Peyer's patch (tissue), 4 donors: ENCODE data around the gene B4GALT1. TPM values are rescaled to one million over a fixed set of nuclear protein-coding genes. Genes with fewer than 3 reads are reported as not detected.

Experiments
- DNase-seq, 3 donors: peaks; one replicate each; pipeline ENCODE4 v3.0.0-alpha.2; 2017 to 2019
- H3K27ac ChIP-seq, 4 donors: fragments of 200-600 bp; sonication (generic); one replicate each; pipeline ENCODE4 v1.5.1; 2016 to 2019
- H3K27me3 ChIP-seq, 2 donors: fragments of 200-600 bp; sonication (generic); one replicate each; pipeline ENCODE4 v1.5.1; 2019
- H3K36me3 ChIP-seq, 3 donors: fragments of 200-600 bp; sonication (generic); one replicate each; pipeline ENCODE4 v1.5.1; 2016 to 2019
- H3K4me1 ChIP-seq, 4 donors: fragments of 200-600 bp; sonication (generic); one replicate each; pipeline ENCODE4 v1.5.1; 2016 to 2019
- H3K4me3 ChIP-seq, 4 donors: fragments of 200-600 bp; sonication (generic); 1 replicate in 3 of 4; 2 replicates in 1 of 4; pipeline ENCODE4 v1.5.1; 2016 to 2019; ENCODE audit warnings: mild to moderate bottlenecking in 1 of 4
- H3K9me3 ChIP-seq, 4 donors: fragments of 200-600 bp; sonication (generic); one replicate each; pipeline ENCODE4 v1.5.1; 2016 to 2019; ENCODE audit warnings: mild to moderate bottlenecking in 1 of 4
- CTCF ChIP-seq, 6 experiments: fragments of 450-650 bp in 4 of 6; fragments of 200-600 bp in 2 of 6; sonication (generic) in 1 of 6; IDR thresholded peaks; one replicate each; pipeline ENCODE4 v1.5.1; 2017 to 2019; ENCODE audit warnings: antibody characterized with exemption in 6 of 6, mild to moderate bottlenecking in 3 of 6, moderate library complexity in 1 of 6
- POLR2A ChIP-seq, 2 donors: fragments of 450-650 bp; IDR thresholded peaks; one replicate each; pipeline ENCODE4 v1.5.1; 2017; ENCODE audit warnings: antibody characterized with exemption in 2 of 2, mild to moderate bottlenecking in 2 of 2, moderate library complexity in 2 of 2
- total RNA-seq, 4 donors: library from RNA; depleted of rRNA; stranded (reverse); fragments of >200 nt; gene quantifications; one replicate each; pipeline ENCODE4 v1.1.0, GENCODE V29; 2016

Gene B4GALT1
- total RNA-seq, 4 donors from 2014 or later = 26.4 to 65.3 (median 44.1) TPM

- Histone ChIP-seq H3K4me1 (peaks cover 0 to 8% (median 0%) of the 10 kb centered on the region in 4 donors), H3K4me3 (no peak overlapping the region)
Observed at GRCh38 chr9:33186457-33187168, 19.5 kb upstream of the B4GALT1 start.

GRCh38 chr9:33185858-33186257 is 18.7 kb upstream of the B4GALT1 start:
- Histone ChIP-seq H3K4me3 (no peak overlapping the region), H3K27me3 (no peaks in the 10 kb centered on the region), H3K36me3 (no peaks in the 10 kb centered on the region), H3K27ac (no peak overlapping the region), H3K4me1 (peaks cover 0 to 8% (median 0%) of the 10 kb centered on the region in 4 donors), H3K9me3 (no peaks in the 10 kb centered on the region)
- TF ChIP-seq CTCF (IDR thresholded peaks at IDR 0.05) (peak in 1 of 6 experiments; percentile 17), POLR2A (IDR thresholded peaks at IDR 0.05) (no peak)
- no peak for DNase-seq

More at GRCh38 chr9:33186457-33187168, 19.5 kb upstream of the B4GALT1 start:
- DNase-seq = peak in 1 of 3 donors; percentile 72
- no peak overlapping the region for H3K27ac ChIP-seq
- no peaks in the 10 kb centered on the region for H3K9me3 ChIP-seq
- no peak for TF ChIP-seq POLR2A (IDR thresholded peaks at IDR 0.05)
- no peak for TF ChIP-seq CTCF (IDR thresholded peaks at IDR 0.05)
- H3K27me3 ChIP-seq = no peaks in the 10 kb centered on the region
- no peaks in the 10 kb centered on the region for H3K36me3 ChIP-seq

GRCh38 chr9:33185406-33185805 is 18.3 kb upstream of the B4GALT1 start:
- H3K4me1 ChIP-seq = peaks cover 0 to 8% (median 0%) of the 10 kb centered on the region in 4 donors
- H3K27ac ChIP-seq = no peak overlapping the region
- DNase-seq = no peak
- H3K27me3 ChIP-seq = no peaks in the 10 kb centered on the region
- H3K36me3 ChIP-seq = no peaks in the 10 kb centered on the region
- no peaks in the 10 kb centered on the region for H3K9me3 ChIP-seq
- TF ChIP-seq CTCF (IDR thresholded peaks at IDR 0.05) (no peak), POLR2A (IDR thresholded peaks at IDR 0.05) (no peak)
- no peak overlapping the region for H3K4me3 ChIP-seq

- H3K36me3 ChIP-seq = no peaks in the 10 kb centered on the region
- no peak for DNase-seq
- H3K4me3 ChIP-seq = no peak overlapping the region
- no peak for TF ChIP-seq POLR2A (IDR thresholded peaks at IDR 0.05)
- no peak for TF ChIP-seq CTCF (IDR thresholded peaks at IDR 0.05)
- H3K4me1 ChIP-seq = peaks cover 0 to 8% (median 0%) of the 10 kb centered on the region in 4 donors
- H3K27me3 ChIP-seq = no peaks in the 10 kb centered on the region
- no peak overlapping the region for H3K27ac ChIP-seq
- H3K9me3 ChIP-seq = no peaks in the 10 kb centered on the region
Observed at GRCh38 chr9:33184963-33185362, 17.8 kb upstream of the B4GALT1 start.

GRCh38 chr9:33182519-33182918 is 15.4 kb upstream of the B4GALT1 start:
- Histone ChIP-seq H3K36me3 (no peaks in the 10 kb centered on the region), H3K4me3 (no peak overlapping the region), H3K4me1 (peaks cover 0 to 8% (median 0%) of the 10 kb centered on the region in 4 donors), H3K9me3 (no peaks in the 10 kb centered on the region), H3K27me3 (no peaks in the 10 kb centered on the region), H3K27ac (no peak overlapping the region)
- no peak for TF ChIP-seq POLR2A (IDR thresholded peaks at IDR 0.05)
- TF ChIP-seq CTCF (IDR thresholded peaks at IDR 0.05) = no peak
- no peak for DNase-seq
